ENCODE results near the gene ZNF577. TPM values are rescaled to one million over a fixed set of nuclear protein-coding genes. Genes with fewer than 3 reads are reported as not detected.

ZNF577 gene
- total RNA-seq, 1 donor from 2014 or later: 11.0 TPM

- Histone ChIP-seq H3K4me3 (ENCODE audit: low read length in 3 of 3) (no peak overlapping the region), H3K9me3 (ENCODE audit: control insufficient read depth in 3 of 3, low read length in 3 of 3) (peaks cover 11 to 43% (median 12%) of the 10 kb centered on the region in 3 donors), H3K9ac (ENCODE audit: low read depth in 1 of 3, low read length in 3 of 3) (no peak overlapping the region), H3K36me3 (ENCODE audit: control insufficient read depth in 3 of 3, insufficient read depth in 3 of 3, low read length in 3 of 3) (peaks cover 20 to 22% (median 22%) of the 10 kb centered on the region in 3 donors), H3K27ac (ENCODE audit: low read depth, low read length) (no peak overlapping the region), H3K27me3 (ENCODE audit: control insufficient read depth in 3 of 3, insufficient read depth in 3 of 3, low read length in 3 of 3) (no peaks in the 10 kb centered on the region), H3K4me1 (ENCODE audit: control insufficient read depth in 3 of 3, insufficient read depth in 3 of 3, low read length in 3 of 3) (peaks cover 0 to 4% (median 3%) of the 10 kb centered on the region in 3 donors)
Observed at GRCh38 chr19:51884713-51885112, 3.0 kb downstream of the ZNF577 start.

GRCh38 chr19:51882518-51882917 lies 5.2 kb downstream of the ZNF577 start:
- Histone ChIP-seq H3K27ac (ENCODE audit: low read depth, low read length) (no peak overlapping the region), H3K9ac (ENCODE audit: low read depth in 1 of 3, low read length in 3 of 3) (no peak overlapping the region)

GRCh38 chr19:51873097-51873496 lies 14.7 kb downstream of the ZNF577 start:
- H3K4me3 ChIP-seq (ENCODE audit: low read length in 3 of 3): peak overlapping the region; percentile 8 to 18 (median 13)
- H3K9me3 ChIP-seq (ENCODE audit: control insufficient read depth in 3 of 3, low read length in 3 of 3): peaks cover 13 to 77% (median 35%) of the 10 kb centered on the region in 3 donors
- no peaks in the 10 kb centered on the region for H3K4me1 ChIP-seq (ENCODE audit: control insufficient read depth in 3 of 3, insufficient read depth in 3 of 3, low read length in 3 of 3)
- H3K27ac ChIP-seq (ENCODE audit: low read depth, low read length): no peak overlapping the region
- H3K27me3 ChIP-seq (ENCODE audit: control insufficient read depth in 3 of 3, insufficient read depth in 3 of 3, low read length in 3 of 3): no peaks in the 10 kb centered on the region
- peaks cover 56 to 69% (median 63%) of the 10 kb centered on the region in 3 donors for H3K36me3 ChIP-seq (ENCODE audit: control insufficient read depth in 3 of 3, insufficient read depth in 3 of 3, low read length in 3 of 3)
- no peak overlapping the region for H3K9ac ChIP-seq (ENCODE audit: low read depth in 1 of 3, low read length in 3 of 3)

More at GRCh38 chr19:51882518-51882917, 5.2 kb downstream of the ZNF577 start:
- Histone ChIP-seq H3K9me3 (ENCODE audit: control insufficient read depth in 3 of 3, low read length in 3 of 3) (peaks cover 7 to 36% (median 9%) of the 10 kb centered on the region in 3 donors), H3K4me3 (ENCODE audit: low read length in 3 of 3) (no peak overlapping the region), H3K36me3 (ENCODE audit: control insufficient read depth in 3 of 3, insufficient read depth in 3 of 3, low read length in 3 of 3) (peaks cover 25 to 33% (median 33%) of the 10 kb centered on the region in 3 donors), H3K27me3 (ENCODE audit: control insufficient read depth in 3 of 3, insufficient read depth in 3 of 3, low read length in 3 of 3) (no peaks in the 10 kb centered on the region), H3K4me1 (ENCODE audit: control insufficient read depth in 3 of 3, insufficient read depth in 3 of 3, low read length in 3 of 3) (no peaks in the 10 kb centered on the region)

- peak overlapping the region in 2 of 3 donors; percentile 21 to 40 for H3K4me3 ChIP-seq (ENCODE audit: low read length in 3 of 3)
- no peak overlapping the region for H3K9ac ChIP-seq (ENCODE audit: low read depth in 1 of 3, low read length in 3 of 3)
- H3K27ac ChIP-seq (ENCODE audit: low read depth, low read length): no peak overlapping the region
- H3K9me3 ChIP-seq (ENCODE audit: control insufficient read depth in 3 of 3, low read length in 3 of 3): peaks cover 15 to 58% (median 37%) of the 10 kb centered on the region in 3 donors
- no peaks in the 10 kb centered on the region for H3K27me3 ChIP-seq (ENCODE audit: control insufficient read depth in 3 of 3, insufficient read depth in 3 of 3, low read length in 3 of 3)
- H3K4me1 ChIP-seq (ENCODE audit: control insufficient read depth in 3 of 3, insufficient read depth in 3 of 3, low read length in 3 of 3): no peaks in the 10 kb centered on the region
- peaks cover 6 to 21% (median 10%) of the 10 kb centered on the region in 3 donors for H3K36me3 ChIP-seq (ENCODE audit: control insufficient read depth in 3 of 3, insufficient read depth in 3 of 3, low read length in 3 of 3)
Observed at GRCh38 chr19:51861870-51862622, 25.7 kb downstream of the ZNF577 start.

- Histone ChIP-seq H3K4me3 (ENCODE audit: low read length in 3 of 3) (no peak overlapping the region), H3K27ac (ENCODE audit: low read depth, low read length) (no peak overlapping the region), H3K27me3 (ENCODE audit: control insufficient read depth in 3 of 3, insufficient read depth in 3 of 3, low read length in 3 of 3) (no peaks in the 10 kb centered on the region)
Observed at GRCh38 chr19:51837145-51837544, 50.6 kb downstream of the ZNF577 start.

GRCh38 chr19:51830274-51830673 lies 57.5 kb downstream of the ZNF577 start:
- no peaks in the 10 kb centered on the region for H3K36me3 ChIP-seq (ENCODE audit: control insufficient read depth in 3 of 3, insufficient read depth in 3 of 3, low read length in 3 of 3)
- no peaks in the 10 kb centered on the region for H3K4me1 ChIP-seq (ENCODE audit: control insufficient read depth in 3 of 3, insufficient read depth in 3 of 3, low read length in 3 of 3)
- H3K27ac ChIP-seq (ENCODE audit: low read depth, low read length): no peak overlapping the region
- H3K27me3 ChIP-seq (ENCODE audit: control insufficient read depth in 3 of 3, insufficient read depth in 3 of 3, low read length in 3 of 3): no peaks in the 10 kb centered on the region
- no peak overlapping the region for H3K9ac ChIP-seq (ENCODE audit: low read depth in 1 of 3, low read length in 3 of 3)
- H3K4me3 ChIP-seq (ENCODE audit: low read length in 3 of 3): no peak overlapping the region
- H3K9me3 ChIP-seq (ENCODE audit: control insufficient read depth in 3 of 3, low read length in 3 of 3): peaks cover 0 to 7% (median 2%) of the 10 kb centered on the region in 3 donors

More at GRCh38 chr19:51837145-51837544, 50.6 kb downstream of the ZNF577 start:
- Histone ChIP-seq H3K9ac (ENCODE audit: low read depth in 1 of 3, low read length in 3 of 3) (no peak overlapping the region), H3K36me3 (ENCODE audit: control insufficient read depth in 3 of 3, insufficient read depth in 3 of 3, low read length in 3 of 3) (peaks cover 2 to 4% (median 2%) of the 10 kb centered on the region in 3 donors), H3K4me1 (ENCODE audit: control insufficient read depth in 3 of 3, insufficient read depth in 3 of 3, low read length in 3 of 3) (no peaks in the 10 kb centered on the region), H3K9me3 (ENCODE audit: control insufficient read depth in 3 of 3, low read length in 3 of 3) (peaks cover 0 to 4% (median 0%) of the 10 kb centered on the region in 3 donors)

GRCh38 chr19:51824281-51825005 lies 63.3 kb downstream of the ZNF577 start:
- Histone ChIP-seq H3K4me1 (ENCODE audit: control insufficient read depth in 3 of 3, insufficient read depth in 3 of 3, low read length in 3 of 3) (no peaks in the 10 kb centered on the region), H3K4me3 (ENCODE audit: low read length in 3 of 3) (no peak overlapping the region), H3K27ac (ENCODE audit: low read depth, low read length) (peak overlapping the region; percentile 42)

GRCh38 chr19:51822946-51823345 lies 64.8 kb downstream of the ZNF577 start:
- H3K4me1 ChIP-seq (ENCODE audit: control insufficient read depth in 3 of 3, insufficient read depth in 3 of 3, low read length in 3 of 3): no peaks in the 10 kb centered on the region

More at GRCh38 chr19:51824281-51825005, 63.3 kb downstream of the ZNF577 start:
- no peak overlapping the region for H3K9ac ChIP-seq (ENCODE audit: low read depth in 1 of 3, low read length in 3 of 3)
- H3K27me3 ChIP-seq (ENCODE audit: control insufficient read depth in 3 of 3, insufficient read depth in 3 of 3, low read length in 3 of 3): no peaks in the 10 kb centered on the region
- H3K9me3 ChIP-seq (ENCODE audit: control insufficient read depth in 3 of 3, low read length in 3 of 3): peaks cover 0 to 4% (median 4%) of the 10 kb centered on the region in 3 donors
- no peaks in the 10 kb centered on the region for H3K36me3 ChIP-seq (ENCODE audit: control insufficient read depth in 3 of 3, insufficient read depth in 3 of 3, low read length in 3 of 3)

GRCh38 chr19:51822325-51822724 lies 65.4 kb downstream of the ZNF577 start:
- Histone ChIP-seq H3K27ac (ENCODE audit: low read depth, low read length) (peak overlapping the region; percentile 9), H3K27me3 (ENCODE audit: control insufficient read depth in 3 of 3, insufficient read depth in 3 of 3, low read length in 3 of 3) (no peaks in the 10 kb centered on the region), H3K4me1 (ENCODE audit: control insufficient read depth in 3 of 3, insufficient read depth in 3 of 3, low read length in 3 of 3) (no peaks in the 10 kb centered on the region)

More at GRCh38 chr19:51822946-51823345, 64.8 kb downstream of the ZNF577 start:
- H3K36me3 ChIP-seq (ENCODE audit: control insufficient read depth in 3 of 3, insufficient read depth in 3 of 3, low read length in 3 of 3): no peaks in the 10 kb centered on the region
- H3K27me3 ChIP-seq (ENCODE audit: control insufficient read depth in 3 of 3, insufficient read depth in 3 of 3, low read length in 3 of 3): no peaks in the 10 kb centered on the region
- H3K9ac ChIP-seq (ENCODE audit: low read depth in 1 of 3, low read length in 3 of 3): no peak overlapping the region
- H3K9me3 ChIP-seq (ENCODE audit: control insufficient read depth in 3 of 3, low read length in 3 of 3): peaks cover 0 to 3% (median 2%) of the 10 kb centered on the region in 3 donors
- H3K4me3 ChIP-seq (ENCODE audit: low read length in 3 of 3): no peak overlapping the region
- peak overlapping the region; percentile 9 for H3K27ac ChIP-seq (ENCODE audit: low read depth, low read length)

More at GRCh38 chr19:51822325-51822724, 65.4 kb downstream of the ZNF577 start:
- peaks cover 0 to 3% (median 2%) of the 10 kb centered on the region in 3 donors for H3K9me3 ChIP-seq (ENCODE audit: control insufficient read depth in 3 of 3, low read length in 3 of 3)
- no peaks in the 10 kb centered on the region for H3K36me3 ChIP-seq (ENCODE audit: control insufficient read depth in 3 of 3, insufficient read depth in 3 of 3, low read length in 3 of 3)
- H3K9ac ChIP-seq (ENCODE audit: low read depth in 1 of 3, low read length in 3 of 3): no peak overlapping the region
- no peak overlapping the region for H3K4me3 ChIP-seq (ENCODE audit: low read length in 3 of 3)

Data from skeletal muscle tissue (tissue), 4 donors.